NAMALWA (cell line): Measurements from ENCODE around the gene IRS1.
"Not testable (repeated sequence)": the region's sequence is repeated elsewhere in the genome, so short reads cannot be mapped to it uniquely, and the experiment has no call there.

Experiments used
- DNase-seq: peaks from one replicate; pipeline ENCODE4 v3.0.0-alpha.2; 2015; ENCODE audit warnings: low spot score

Gene IRS1, protein sequence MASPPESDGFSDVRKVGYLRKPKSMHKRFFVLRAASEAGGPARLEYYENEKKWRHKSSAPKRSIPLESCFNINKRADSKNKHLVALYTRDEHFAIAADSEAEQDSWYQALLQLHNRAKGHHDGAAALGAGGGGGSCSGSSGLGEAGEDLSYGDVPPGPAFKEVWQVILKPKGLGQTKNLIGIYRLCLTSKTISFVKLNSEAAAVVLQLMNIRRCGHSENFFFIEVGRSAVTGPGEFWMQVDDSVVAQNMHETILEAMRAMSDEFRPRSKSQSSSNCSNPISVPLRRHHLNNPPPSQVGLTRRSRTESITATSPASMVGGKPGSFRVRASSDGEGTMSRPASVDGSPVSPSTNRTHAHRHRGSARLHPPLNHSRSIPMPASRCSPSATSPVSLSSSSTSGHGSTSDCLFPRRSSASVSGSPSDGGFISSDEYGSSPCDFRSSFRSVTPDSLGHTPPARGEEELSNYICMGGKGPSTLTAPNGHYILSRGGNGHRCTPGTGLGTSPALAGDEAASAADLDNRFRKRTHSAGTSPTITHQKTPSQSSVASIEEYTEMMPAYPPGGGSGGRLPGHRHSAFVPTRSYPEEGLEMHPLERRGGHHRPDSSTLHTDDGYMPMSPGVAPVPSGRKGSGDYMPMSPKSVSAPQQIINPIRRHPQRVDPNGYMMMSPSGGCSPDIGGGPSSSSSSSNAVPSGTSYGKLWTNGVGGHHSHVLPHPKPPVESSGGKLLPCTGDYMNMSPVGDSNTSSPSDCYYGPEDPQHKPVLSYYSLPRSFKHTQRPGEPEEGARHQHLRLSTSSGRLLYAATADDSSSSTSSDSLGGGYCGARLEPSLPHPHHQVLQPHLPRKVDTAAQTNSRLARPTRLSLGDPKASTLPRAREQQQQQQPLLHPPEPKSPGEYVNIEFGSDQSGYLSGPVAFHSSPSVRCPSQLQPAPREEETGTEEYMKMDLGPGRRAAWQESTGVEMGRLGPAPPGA (N-terminal part only)

DNA sequence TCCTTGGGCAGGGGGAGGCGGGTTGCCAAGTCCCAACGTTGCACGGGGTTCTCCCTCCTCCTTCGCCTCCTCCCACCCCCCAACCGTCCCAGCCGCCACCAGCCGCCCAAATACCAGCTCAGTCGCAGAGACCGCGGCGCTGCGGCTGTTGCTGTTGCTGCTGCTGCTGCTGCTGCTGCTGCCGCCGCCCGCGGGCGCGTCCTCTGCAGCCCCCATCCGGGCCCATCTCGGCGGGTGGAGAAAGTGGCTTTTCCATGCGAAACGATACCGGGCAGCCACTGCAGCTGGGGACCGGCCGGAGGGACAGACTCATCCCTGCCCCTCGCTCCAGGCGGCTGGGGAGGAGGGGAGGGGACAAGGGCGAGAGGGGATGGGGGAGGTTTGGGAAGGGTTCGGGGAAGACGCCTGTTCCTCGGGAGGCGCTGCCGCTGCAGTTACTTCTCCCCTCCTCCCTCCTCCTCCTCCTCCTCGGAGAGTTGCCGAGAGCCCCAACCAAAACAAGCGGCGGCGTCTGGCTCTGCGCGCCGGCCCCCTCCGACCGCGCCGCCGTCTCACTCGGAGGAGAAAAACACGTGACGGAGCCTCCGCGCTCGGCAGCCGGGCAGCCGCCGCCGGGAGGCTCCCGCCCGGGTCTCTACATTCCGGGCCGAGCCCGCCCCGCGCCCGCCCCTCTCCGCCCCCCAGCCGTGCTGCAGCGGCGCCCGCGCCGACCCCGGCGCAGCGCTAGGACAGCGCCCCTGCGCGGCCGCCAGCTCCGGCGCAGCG lies at the start of gene IRS1:
TSS of gene IRS1 (minus strand) at position 610 of the 765 bp plus-strand sequence. CDS start 1,082 bp downstream, outside the sequence.
- peak; percentile 81 for DNase-seq

DNA sequence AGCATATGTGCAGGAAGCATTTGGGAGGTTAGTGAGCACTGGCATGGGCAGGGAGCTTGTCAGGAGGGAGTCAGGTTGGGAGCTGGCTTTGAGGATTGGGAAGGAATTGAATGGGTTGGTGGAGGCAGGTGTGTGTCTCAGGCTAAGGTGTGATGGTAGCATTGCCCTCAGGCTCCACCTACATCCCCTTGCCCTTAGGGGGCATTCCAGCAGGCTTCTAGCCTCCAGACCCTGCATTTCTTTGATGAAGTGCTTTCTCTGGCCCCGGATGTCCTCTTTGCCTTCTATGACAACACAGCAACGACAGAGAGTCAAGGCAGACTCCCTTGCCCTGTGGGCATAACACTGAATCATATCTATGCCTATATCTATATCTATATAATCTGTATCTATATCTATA lies 49.7 kb upstream of the IRS1 start:
- DNase-seq: no peak

DNA sequence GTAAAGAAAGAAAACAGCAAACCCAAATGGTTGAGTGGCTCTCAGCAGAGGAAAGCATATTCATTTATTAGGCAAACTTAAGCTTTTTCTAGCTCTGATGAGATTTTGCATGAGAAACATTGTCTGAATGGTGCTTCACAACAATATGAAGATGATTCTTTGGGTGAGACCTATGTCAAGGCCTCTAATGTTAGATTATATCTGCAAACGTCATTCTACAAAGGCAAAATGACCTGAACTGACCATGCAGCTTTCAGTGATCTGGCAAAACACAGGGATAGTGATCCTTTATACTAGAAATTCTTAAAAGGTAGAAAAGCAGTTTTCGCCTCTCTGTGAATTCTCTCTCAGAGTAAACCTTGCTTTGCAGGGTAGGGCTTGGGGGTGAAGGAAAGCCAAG lies 47.9 kb upstream of the IRS1 start:
- no peak for DNase-seq

DNA sequence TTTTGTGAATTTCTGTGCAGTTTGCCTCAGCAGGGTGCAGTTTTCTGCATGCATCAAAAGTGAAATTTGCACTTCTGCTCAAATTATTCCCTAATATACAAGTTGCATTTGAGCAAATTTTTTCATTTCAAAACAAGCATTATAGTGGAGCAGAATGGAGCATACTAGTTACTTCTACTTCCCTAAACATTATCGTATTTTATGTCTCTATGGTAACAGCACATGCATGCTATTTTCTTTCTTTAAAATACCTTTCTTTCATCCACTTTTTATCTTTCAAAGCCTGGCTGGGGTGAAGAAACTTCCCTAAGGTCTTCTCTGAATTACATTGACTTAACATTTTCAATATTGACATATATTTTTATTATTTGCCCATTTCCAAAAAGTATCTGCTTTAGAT lies 47.5 kb upstream of the IRS1 start:
- no peak for DNase-seq

DNA sequence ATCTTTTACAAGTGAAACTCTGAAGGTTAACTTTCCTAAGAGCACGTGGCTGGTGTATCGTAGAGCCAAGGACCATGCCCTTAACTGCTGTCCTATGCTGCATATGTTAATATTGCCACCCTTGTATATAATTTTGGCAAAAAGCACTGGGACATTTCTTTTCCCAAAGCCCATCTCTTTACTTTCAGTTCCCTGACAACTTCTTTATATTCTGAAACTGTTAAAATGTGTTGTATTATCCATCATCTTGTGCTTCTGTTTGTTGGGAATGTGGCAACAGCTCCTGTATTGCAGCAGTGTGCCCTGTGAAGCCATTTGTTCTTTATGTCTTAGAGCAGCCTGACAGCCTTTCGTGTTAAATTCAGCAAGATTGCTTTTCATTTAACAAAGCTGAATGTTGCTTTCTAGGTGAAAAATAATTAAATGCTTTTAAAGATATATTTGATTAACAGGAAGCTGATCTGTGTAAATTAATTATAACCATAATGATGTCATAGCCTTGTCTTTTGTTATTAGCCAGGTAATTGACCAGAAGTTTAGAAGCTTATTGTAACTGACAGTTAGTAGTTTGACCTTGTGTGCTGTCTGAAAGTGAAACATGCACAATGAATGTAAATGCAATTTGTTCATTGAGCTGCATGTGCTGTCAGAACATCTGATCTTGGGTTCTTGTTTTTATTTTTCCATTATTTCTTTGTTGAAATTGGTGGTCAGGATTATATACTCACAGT lies 45.9 kb upstream of the IRS1 start:
- no peak for DNase-seq

DNA sequence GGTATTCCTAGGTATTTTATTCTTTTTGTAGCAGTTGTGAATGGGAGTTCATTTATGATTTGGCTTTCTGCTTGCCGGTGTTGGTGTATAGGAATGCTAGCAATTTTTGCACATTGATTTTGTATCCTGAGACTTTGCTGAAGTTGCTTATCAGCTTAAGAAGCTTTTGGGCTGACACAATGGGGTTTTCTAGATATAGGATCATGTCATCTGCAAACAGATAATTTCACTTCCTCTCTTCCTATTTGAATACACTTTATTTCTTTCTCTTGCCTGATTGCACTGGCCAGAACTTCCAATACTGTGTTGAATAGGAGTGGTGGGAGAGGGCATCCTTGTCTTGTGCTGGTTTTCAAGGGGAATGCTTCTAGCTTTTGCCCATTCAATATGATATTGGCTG lies 43.4 kb upstream of the IRS1 start:
- not testable (repeated sequence) for DNase-seq

DNA sequence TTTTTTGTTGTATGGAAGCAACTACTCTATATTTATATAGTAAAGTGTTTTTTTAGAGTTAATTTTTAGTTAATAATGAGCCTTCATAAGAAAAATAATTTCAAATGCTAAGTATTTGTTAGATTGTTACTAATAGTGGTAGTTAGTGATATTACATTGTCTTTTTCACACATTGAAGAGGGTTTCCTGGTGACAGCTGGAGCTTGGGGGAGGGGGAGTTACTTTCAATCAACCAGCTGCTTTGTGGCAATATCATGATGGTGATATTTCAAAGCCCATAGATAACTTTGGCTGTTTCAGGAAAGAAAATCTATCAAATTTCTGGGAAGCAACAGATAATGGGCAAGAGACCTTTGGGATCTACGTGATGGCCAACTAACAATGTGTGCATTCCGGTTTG lies 40.3 kb upstream of the IRS1 start:
- no peak for DNase-seq

DNA sequence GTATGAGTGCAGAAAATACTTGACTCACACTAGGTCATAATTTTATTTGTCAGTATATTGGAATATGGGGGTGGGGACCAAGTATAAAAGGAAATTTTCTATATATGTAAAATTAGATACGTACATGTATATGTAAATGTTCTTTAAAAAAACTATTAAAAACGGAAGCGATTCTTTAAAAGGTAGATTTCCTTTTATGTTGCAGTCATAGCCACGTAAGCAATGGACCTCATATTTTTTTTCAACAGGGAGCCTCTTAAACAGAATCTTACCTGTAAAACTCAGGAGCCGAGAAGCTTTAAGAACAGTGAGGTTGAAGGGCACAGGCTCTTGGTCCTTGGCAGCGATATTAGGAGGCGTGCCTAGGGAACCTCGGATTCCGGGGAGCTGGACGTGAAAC lies 39.5 kb upstream of the IRS1 start:
- no peak for DNase-seq

DNA sequence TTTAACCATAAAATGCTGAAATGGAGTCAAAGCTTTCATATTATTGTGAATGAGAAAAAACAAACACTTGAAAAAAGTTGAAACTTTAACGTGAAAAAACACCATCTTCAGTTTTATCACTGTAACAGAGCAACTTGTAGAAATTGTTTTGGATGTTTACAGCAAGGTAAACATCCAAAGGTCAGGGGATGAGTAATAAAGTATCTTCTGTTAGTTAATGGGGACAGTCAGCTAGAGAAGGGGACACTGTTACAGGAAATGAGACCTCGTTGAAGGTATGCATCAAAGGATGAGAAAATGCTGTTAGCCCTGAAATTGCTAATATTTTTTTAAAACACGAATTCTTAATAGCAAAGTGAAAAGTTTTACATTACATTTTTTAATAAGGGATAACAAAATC lies 39.1 kb upstream of the IRS1 start:
- DNase-seq: no peak

DNA sequence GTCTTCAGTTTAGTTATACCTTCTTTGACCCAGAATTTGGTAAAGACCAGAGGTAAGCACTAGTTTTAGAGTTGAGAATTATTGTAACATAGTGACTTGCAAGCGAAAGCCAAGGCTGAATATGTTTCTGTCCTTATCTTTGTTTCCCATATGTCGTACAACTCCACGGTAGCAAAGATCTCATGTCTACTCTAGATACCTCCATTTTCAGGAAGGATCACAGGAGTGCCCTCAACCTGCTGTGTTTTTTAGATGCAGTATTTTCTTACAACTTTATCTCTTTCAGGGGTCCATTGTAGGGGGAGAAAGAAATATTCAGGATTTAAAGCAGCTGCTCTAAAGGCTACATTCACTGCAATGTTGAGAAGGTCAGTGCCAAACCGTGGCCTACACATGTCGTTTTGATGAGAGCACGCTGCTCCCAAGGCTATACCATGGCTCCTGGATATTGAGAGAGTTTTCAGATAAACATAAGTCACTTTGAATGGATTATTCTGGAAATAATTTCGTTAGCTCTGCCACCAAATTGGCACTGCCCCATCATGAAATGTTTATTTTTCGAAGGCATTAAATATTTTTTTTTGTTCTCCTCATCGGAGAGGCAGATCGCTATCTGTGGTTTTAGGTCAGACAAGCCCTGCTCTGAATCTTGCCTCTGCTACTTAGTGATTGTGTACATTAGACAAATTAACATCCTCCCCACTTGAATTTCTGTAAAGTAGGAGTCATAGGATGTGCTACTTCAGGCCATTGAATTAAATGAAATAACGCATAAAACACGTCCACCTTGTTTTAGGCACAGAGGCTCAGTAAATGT lies 38.4 kb upstream of the IRS1 start:
- DNase-seq: no peak

DNA sequence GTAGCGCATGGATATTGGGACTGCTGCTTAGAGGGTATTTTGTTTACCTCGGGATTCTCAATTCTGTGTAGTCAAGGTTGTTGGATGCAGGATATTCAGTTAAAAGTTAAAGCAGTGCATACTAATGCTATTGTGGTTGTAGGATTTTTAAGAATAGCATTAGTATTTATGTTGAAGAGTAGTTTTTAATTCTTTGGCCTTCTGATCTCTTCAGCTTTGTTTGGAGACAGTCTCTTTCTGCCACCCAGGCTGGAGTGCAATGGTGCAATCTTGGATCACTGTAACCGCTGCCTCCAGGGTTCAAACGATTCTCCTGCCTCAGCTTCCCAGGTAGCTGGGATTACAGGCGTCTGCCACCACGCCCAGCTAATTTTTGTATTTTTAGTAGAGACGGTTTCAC lies 37.7 kb upstream of the IRS1 start:
- DNase-seq: no peak

DNA sequence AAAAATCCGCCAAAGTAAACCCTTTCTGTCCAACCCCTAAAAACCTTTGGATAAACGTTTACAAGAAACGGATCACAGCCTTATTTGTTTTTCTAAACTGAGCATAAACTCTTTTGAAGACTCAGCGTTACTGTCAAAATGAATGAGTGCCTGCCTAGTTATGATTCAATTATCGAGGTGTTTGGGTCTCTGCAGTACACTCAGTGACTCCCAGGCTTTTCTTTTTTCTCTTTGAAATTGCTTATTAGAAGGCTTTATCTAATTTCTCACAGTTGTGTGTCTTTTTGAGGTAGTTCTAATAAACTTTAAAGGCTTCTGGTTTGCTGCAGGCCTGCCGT lies 36.9 kb upstream of the IRS1 start:
- no peak for DNase-seq

DNA sequence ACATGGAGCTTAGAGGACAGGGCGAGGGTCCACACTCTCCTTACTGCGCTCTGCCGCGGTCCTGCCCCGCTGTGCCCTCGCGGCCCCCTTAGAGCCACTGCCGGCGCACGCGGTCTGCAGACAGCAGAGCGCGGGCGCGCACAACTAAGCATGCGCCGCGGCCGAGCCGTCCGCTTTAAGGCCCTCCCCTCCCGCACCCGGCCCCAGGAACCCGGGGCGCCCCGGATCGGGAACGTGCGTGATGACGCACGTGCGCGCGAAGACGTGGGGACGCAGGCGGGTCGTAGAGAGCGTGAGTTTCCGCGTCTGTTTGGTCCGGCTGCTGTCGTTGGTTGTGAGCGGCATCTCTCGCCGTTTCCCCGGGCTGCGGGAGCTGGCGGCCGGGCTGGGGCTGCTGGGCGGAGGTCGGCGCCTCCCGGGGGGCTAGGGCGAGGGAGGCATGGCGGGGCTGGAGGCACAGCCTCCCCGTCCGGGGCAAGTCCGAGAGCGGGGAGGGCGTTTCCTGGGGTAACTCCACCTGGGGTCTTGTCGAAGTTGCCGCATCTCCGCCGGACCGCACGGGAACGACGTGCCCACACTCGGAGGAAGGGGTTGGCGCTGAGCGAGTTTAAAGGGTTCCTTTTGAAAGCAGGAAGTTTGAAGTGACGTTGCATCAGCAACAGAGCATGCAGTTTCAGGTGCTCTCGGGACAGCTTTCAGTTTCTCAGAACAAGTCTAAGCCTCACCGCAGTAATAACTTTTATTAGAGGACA lies 36.4 kb upstream of the IRS1 start, which contains the start of gene RHBDD1:
TSS of gene RHBDD1 (plus strand) at position 259 of the 752 bp plus-strand sequence. CDS start 28,640 bp downstream, outside the sequence.
- DNase-seq: peak; percentile 97

DNA sequence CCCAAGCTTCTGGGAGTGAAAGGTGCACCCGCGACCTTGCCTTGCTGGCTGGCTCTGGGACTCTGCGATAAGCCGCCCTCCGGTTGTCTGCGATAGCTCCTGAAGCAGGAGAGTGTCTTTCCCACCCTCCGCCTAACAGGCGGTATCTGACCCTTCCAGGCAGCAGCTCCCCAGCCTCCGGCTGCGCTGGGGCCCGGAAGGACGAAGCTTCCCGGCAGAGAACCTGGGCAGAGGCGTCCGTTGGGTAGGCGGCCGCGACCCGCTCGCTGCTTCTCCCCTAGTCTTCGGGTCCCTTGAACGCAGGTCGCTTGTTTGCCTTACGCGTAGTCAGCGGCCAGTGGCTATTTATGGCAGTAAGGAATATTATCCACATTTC lies 35.8 kb upstream of the IRS1 start:
- no peak for DNase-seq

DNA sequence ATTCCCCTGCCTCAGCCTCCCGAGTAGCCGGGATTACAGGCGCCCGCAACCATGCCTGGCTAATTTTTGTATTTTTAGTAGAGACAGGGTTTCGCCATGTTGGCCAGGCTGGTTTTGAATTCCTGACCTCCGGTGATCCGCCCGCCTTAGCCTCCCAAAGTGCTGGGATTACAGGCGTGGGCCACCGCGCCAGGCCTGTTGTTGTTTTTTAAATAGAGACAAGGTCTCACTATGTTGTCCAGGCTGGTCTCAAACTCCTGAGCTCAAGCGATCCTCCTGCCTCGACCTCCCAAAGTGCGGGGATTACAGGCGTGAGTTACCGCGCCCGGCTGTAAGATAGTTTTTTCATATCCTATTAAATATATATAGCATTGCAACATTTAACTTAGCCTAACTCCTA lies 35.3 kb upstream of the IRS1 start:
- DNase-seq: not testable (repeated sequence)

DNA sequence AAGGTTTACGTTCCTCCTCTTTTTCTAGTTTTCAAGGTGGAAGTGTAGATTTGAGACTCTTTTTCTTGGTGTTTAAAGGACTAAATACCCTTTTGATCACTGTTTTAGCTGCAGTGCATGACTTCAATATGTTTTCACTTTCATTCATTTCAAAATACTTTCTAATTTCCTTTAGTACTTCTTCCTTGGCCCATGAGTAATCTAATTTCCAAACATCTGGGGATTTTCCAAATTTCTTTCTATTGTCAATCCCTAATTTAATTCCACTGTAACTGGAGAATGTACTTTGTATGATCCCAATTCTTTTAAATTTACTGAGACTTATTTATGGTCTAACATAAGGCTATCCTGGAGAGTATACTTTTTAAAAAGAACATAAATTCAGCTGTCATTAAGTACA lies 32.4 kb upstream of the IRS1 start:
- no peak for DNase-seq

DNA sequence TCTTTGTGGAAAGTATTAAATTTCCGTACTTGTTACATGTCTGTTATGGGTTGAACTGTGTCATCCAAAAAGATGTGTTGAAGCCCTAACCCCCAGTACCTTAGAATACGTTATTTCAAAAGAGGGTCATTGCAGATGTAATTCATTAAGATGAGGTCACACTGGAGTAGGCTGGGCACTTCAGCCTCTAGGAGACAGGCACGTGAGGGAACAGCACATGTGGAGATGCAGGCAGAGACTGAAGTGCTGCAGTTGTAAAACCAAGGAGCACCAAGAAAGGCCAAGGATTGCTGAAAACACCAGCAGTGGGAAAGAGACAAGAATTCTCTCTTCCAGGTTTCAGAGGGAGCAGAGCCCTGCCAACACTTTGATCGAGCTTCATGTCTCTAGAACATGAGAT lies 31.6 kb upstream of the IRS1 start:
- DNase-seq: no peak

DNA sequence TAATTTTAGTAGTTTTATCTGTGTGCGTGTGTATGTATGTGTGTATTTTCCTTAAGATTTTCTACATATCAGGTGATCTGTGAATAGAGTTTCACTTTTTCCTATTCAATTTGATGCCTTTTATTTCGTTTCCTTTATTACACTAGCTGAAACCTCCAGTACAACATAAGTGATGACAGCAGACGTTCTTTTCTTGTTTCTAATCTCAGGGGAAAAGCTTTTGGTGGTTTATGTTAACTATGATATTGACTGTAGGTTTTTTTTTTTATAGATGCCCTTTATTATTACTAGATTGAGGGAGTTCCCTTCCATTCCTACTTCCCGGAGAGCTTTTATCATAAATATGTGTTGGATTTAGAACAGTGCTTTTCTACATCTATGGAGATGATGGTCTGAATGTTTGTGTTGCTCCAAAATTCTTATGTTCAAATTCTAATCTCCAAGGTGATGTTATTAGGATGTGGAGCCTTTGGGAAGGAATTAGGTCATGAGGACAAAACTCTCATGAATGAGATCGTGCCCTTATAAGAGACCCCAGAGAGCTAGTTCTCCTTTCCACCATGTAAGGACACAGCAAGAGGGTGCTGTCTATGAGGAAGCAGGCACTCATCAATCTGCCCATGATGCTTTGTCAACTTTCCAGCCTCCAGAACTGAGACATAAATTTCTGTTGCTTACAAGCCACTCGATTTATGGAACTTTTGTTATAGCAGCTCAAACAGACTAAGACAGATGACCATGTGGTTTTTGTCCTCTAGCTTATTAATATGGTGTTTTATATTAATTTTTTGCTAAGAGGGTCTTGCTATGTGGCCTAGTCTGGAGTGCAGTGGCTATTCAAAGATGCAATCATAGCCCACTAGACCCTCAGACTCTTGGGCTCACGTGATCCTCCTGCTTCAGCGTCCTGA lies 30.4 kb upstream of the IRS1 start:
- DNase-seq: no peak

DNA sequence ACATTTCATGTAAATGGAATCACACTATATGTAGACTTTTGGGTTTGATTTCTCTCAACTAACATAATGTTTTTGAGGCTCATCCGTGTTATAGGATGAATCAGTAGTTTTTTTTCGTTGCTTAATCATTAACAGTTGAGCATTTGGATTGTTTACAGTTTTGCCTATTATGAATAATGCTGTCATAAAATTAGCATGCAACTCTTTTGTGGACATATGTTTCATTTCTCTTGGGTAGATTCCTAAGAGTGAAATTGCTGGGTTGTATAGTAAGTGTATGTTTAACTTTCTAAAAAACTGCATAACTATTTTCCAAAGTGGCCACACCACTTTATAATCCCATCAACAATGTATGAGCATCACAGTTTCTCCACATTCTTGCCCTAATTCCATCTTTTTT lies 28.6 kb upstream of the IRS1 start:
- DNase-seq: no peak
